Fibroblast of lung (primary cell): Measurements from ENCODE around the gene ABLIM2.

Experiments
- CTCF ChIP-seq, 2 donors: IDR thresholded peaks in 1 of 2; conservative IDR thresholded peaks in 1 of 2; 1 replicate in 1 of 2; 2 replicates in 1 of 2; pipeline ENCODE4 v1.5.1; 2011 to 2012; ENCODE audit warnings: low read length in 2 of 2, control low read depth in 1 of 2, inconsistent platforms in 1 of 2, low read depth in 1 of 2, mild to moderate bottlenecking in 1 of 2
- EZH2 ChIP-seq: IDR thresholded peaks from 2 replicates; pipeline ENCODE4 v1.5.1; 2012; ENCODE audit warnings: low read length, control low read depth, mild to moderate bottlenecking; ENCODE audit errors: missing control alignments

- TF ChIP-seq CTCF (conservative IDR thresholded peaks at IDR 0.05 in 1 of 2, IDR thresholded peaks at IDR 0.05 in 1 of 2; ENCODE audit: low read depth in 1 of 2, low read length in 2 of 2): no peak
- no peak for TF ChIP-seq EZH2
Observed at GRCh38 chr4:8105306-8106100, 53.1 kb downstream of the ABLIM2 start.
